ENCODE measurements around the gene ZNF500.

ZNF500 gene

DNA sequence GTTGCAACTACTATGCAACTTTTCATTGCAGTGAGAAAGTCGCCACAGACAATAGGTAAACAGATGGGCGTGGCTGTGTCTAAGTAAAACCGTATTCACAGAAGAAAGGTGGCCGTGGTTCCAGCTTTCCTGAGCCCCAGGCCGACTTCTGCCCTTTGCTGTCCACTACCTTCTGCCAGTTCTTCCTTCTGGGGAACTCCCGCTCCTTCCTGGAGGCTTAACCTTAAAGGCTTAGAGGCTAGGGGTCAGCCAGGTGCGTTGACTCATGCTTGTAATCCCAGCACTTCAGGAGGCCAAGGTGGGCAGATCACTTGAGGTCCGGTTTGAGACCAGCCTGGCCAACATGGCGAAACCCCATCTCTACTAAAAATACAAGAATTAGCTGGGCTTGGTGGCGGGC lies 23.3 kb upstream of the ZNF500 start:
- TF ChIP-seq SIN3A (IDR thresholded peaks at IDR 0.05; ENCODE audit: borderline replicate concordance, insufficient read depth, low read length) = no peak
- TF ChIP-seq POLR2AphosphoS5 (IDR thresholded peaks at IDR 0.05; ENCODE audit: low read depth, low read length) = no peak

DNA sequence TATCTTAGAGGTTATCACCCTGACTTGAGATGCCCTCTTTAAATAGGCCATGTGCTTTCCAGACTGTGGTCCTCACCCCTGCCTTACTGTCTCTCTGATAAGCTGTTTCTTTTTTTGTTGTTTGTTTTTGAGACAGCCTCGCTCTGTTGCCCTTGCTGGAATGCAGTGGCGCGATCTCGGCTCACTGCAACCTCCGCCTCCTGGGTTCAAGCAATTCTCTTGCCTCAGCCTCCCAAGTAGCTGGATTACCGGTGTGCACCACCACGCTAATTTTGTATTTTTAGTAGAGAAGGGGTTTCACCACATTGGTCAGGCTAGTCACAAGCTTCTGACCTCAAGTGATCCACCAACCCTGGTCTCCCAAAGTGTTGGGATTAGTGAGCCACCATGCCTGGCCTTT lies 21.9 kb upstream of the ZNF500 start:
- no peak for TF ChIP-seq SIN3A (IDR thresholded peaks at IDR 0.05; ENCODE audit: borderline replicate concordance, insufficient read depth, low read length)
- no peak for TF ChIP-seq POLR2AphosphoS5 (IDR thresholded peaks at IDR 0.05; ENCODE audit: low read depth, low read length)
- TF ChIP-seq, protein P1, sequence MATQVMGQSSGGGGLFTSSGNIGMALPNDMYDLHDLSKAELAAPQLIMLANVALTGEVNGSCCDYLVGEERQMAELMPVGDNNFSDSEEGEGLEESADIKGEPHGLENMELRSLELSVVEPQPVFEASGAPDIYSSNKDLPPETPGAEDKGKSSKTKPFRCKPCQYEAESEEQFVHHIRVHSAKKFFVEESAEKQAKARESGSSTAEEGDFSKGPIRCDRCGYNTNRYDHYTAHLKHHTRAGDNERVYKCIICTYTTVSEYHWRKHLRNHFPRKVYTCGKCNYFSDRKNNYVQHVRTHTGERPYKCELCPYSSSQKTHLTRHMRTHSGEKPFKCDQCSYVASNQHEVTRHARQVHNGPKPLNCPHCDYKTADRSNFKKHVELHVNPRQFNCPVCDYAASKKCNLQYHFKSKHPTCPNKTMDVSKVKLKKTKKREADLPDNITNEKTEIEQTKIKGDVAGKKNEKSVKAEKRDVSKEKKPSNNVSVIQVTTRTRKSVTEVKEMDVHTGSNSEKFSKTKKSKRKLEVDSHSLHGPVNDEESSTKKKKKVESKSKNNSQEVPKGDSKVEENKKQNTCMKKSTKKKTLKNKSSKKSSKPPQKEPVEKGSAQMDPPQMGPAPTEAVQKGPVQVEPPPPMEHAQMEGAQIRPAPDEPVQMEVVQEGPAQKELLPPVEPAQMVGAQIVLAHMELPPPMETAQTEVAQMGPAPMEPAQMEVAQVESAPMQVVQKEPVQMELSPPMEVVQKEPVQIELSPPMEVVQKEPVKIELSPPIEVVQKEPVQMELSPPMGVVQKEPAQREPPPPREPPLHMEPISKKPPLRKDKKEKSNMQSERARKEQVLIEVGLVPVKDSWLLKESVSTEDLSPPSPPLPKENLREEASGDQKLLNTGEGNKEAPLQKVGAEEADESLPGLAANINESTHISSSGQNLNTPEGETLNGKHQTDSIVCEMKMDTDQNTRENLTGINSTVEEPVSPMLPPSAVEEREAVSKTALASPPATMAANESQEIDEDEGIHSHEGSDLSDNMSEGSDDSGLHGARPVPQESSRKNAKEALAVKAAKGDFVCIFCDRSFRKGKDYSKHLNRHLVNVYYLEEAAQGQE (IDR thresholded peaks at IDR 0.05; ENCODE audit: insufficient read depth in 1 of 2, low read depth in 2 of 2, low read length in 2 of 2) = no peak
- no peak for TF ChIP-seq FOXP2 (optimal IDR thresholded peaks at IDR 0.05; ENCODE audit: borderline replicate concordance, extremely low read depth, extremely low read length, insufficient read depth)
- TF ChIP-seq TAF1 (IDR thresholded peaks at IDR 0.05; ENCODE audit: borderline replicate concordance, insufficient read depth, low read length) = no peak

DNA sequence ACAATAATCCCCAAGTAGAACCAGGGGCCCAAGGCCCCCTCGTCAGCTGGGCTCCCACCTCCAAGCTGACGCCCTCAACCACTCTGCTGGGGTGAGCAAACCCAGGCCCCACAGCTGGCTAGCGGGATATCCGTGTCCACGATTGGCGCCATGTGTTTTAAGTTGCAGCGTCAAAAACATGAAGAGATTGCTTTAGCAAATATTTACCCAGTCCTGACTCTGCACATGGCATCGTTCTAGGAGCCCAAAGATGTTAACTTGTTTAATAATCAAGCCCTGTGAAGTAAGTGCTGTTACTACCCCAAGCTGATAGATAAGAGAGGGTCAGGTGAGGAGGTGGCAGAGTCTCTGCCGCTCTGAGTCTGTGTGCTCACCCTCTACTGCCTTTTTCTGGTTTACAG lies 21.5 kb upstream of the ZNF500 start:
- TF ChIP-seq TAF1 (IDR thresholded peaks at IDR 0.05; ENCODE audit: borderline replicate concordance, insufficient read depth, low read length) (no peak), FOXP2 (optimal IDR thresholded peaks at IDR 0.05; ENCODE audit: borderline replicate concordance, extremely low read depth, extremely low read length, insufficient read depth) (no peak), POLR2AphosphoS5 (IDR thresholded peaks at IDR 0.05; ENCODE audit: low read depth, low read length) (no peak), SIN3A (IDR thresholded peaks at IDR 0.05; ENCODE audit: borderline replicate concordance, insufficient read depth, low read length) (no peak)
- TF ChIP-seq, protein P1 (IDR thresholded peaks at IDR 0.05; ENCODE audit: insufficient read depth in 1 of 2, low read depth in 2 of 2, low read length in 2 of 2) = no peak

DNA sequence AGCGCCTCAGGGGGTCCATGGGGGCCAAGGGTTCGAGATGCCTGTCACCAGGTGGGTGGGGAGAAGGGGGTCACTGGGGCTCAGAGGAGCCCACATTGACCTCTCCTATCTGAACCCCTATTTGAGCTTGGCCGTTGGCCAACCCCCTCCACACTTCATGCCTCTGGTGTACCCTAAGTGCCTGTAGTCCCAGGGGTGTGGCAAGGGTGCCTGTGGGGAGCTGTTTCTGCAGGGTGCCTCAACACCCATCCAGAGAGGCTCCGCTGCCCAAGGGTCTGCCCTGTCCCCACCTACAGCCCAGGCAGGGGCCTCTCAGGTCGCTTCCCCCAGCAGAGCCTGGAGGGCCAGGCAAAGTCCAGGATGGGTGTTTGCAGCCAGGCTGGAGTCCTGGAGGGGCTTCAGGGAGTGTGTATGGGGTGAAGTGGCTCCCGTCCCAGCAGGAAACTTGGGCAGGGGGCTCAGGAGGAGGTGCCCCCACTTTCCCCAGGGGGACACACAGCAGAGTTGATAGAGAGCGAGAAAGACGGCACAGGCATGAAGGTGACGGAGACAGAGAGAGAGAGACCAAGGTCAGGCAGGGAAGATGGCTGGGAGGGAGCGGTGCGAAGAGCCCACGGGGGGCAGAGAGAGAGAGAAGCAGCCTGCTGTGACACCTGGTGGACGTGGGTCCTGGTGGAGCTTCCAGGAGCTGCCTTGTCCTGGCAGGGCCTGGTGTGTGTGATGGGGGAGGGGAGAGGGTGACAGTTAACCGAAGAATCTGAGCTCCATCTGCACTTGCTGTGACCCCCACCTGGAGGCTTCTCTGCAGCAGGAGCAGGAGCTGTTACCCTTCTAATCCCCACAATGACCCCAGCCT lies 20.9 kb upstream of the ZNF500 start, which contains the start of gene SEPTIN12:
Gene SEPTIN12 (minus strand): TSS at position 719 of the 856 bp plus-strand sequence. CDS start 700 bp downstream, at position 19.
- TF ChIP-seq POLR2AphosphoS5 (IDR thresholded peaks at IDR 0.05; ENCODE audit: low read depth, low read length) (no peak), TAF1 (IDR thresholded peaks at IDR 0.05; ENCODE audit: borderline replicate concordance, insufficient read depth, low read length) (no peak), FOXP2 (optimal IDR thresholded peaks at IDR 0.05; ENCODE audit: borderline replicate concordance, extremely low read depth, extremely low read length, insufficient read depth) (no peak), SIN3A (IDR thresholded peaks at IDR 0.05; ENCODE audit: borderline replicate concordance, insufficient read depth, low read length) (no peak)
- TF ChIP-seq, protein P1 (IDR thresholded peaks at IDR 0.05; ENCODE audit: insufficient read depth in 1 of 2, low read depth in 2 of 2, low read length in 2 of 2) = no peak

DNA sequence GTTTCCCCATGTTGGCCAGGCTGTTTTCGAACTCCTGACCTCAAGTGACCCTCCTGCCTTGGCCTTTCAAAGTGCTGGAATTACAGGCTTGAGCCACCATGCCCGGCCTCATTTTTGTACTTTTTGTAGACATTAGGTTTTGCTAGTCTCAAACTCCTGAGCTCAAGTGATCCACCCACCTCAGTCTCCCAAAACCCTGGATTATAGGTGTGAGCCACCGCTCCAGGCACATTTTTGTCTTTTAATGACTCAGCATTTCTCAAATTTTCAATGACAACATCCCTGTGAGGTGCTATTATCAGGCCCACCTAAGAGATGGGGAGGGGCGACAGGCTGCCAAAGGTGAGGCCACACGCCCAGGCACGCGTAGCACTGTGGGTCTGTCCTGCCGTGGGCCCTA lies 20.1 kb upstream of the ZNF500 start:
- TF ChIP-seq SIN3A (IDR thresholded peaks at IDR 0.05; ENCODE audit: borderline replicate concordance, insufficient read depth, low read length) (no peak), POLR2AphosphoS5 (IDR thresholded peaks at IDR 0.05; ENCODE audit: low read depth, low read length) (no peak), FOXP2 (optimal IDR thresholded peaks at IDR 0.05; ENCODE audit: borderline replicate concordance, extremely low read depth, extremely low read length, insufficient read depth) (no peak), TAF1 (IDR thresholded peaks at IDR 0.05; ENCODE audit: borderline replicate concordance, insufficient read depth, low read length) (no peak)
- TF ChIP-seq, protein P1 (IDR thresholded peaks at IDR 0.05; ENCODE audit: insufficient read depth in 1 of 2, low read depth in 2 of 2, low read length in 2 of 2) = no peak
